Calu3 (cell line): Measurements from ENCODE around the gene PKP4. TPM values are rescaled to one million over a fixed set of nuclear protein-coding genes. Genes with fewer than 3 reads are reported as not detected.

Experiments used
- BruUV-seq: library from RNA; stranded (reverse); fragments of 400-500 nt; replicated peaks from 2 replicates; lab custom pipeline; 2021; lab: Mats Ljungman, UMichigan
- CTCF ChIA-PET: fragments of 300-600 bp; sonication (Branson Sonifier 250); formaldehyde crosslinking; loops from one replicate; lab custom pipeline; 2022; ENCODE audit warnings: antibody characterized with exemption; lab: Charles Lee
- DNase-seq: peaks from one replicate; pipeline ENCODE4 v3.0.0; 2022
- H3K27ac Mint-ChIP-seq: one replicate; pipeline ENCODE4 v1.8.0; 2022; ENCODE audit warnings: mixed read lengths; ENCODE audit not compliant: unreplicated experiment
- H3K27me3 Mint-ChIP-seq: one replicate; pipeline ENCODE4 v1.8.0; 2022; ENCODE audit warnings: mixed read lengths; ENCODE audit not compliant: unreplicated experiment
- H3K36me3 Mint-ChIP-seq: one replicate; pipeline ENCODE4 v1.8.0; 2022; ENCODE audit warnings: mild to moderate bottlenecking, moderate library complexity, mixed read lengths; ENCODE audit not compliant: insufficient read depth, unreplicated experiment
- H3K4me1 Mint-ChIP-seq: one replicate; pipeline ENCODE4 v1.8.0; 2022; ENCODE audit warnings: mild to moderate bottlenecking, low read depth, mixed read lengths; ENCODE audit not compliant: unreplicated experiment
- H3K4me3 Mint-ChIP-seq: one replicate; pipeline ENCODE4 v1.8.0; 2022; ENCODE audit warnings: mild to moderate bottlenecking, low read depth, moderate library complexity, mixed read lengths; ENCODE audit not compliant: unreplicated experiment
- H3K9me3 Mint-ChIP-seq: one replicate; pipeline ENCODE4 v1.8.0; 2022; ENCODE audit warnings: low read depth, mixed read lengths; ENCODE audit not compliant: unreplicated experiment
- intact Hi-C: fragments of 100-400 bp; cut with micrococcal nuclease; formaldehyde crosslinking; loops from one replicate; pipeline ENCODE4 v1.10.0; 2022; ENCODE audit not compliant: unreplicated experiment
- total RNA-seq: library from RNA; stranded (reverse); gene quantifications from 2 replicates; pipeline ENCODE4 v1.2.3, GENCODE V29; 2022
- TF ChIP-seq, protein P1 (sequence below): fragments of 200-600 bp; IDR thresholded peaks from one replicate; pipeline ENCODE4 v1.8.0; 2022; ENCODE audit warnings: antibody characterized with exemption; ENCODE audit not compliant: unreplicated experiment

Gene PKP4
- total RNA-seq, 1 experiment from 2014 or later = 137 TPM

DNA sequence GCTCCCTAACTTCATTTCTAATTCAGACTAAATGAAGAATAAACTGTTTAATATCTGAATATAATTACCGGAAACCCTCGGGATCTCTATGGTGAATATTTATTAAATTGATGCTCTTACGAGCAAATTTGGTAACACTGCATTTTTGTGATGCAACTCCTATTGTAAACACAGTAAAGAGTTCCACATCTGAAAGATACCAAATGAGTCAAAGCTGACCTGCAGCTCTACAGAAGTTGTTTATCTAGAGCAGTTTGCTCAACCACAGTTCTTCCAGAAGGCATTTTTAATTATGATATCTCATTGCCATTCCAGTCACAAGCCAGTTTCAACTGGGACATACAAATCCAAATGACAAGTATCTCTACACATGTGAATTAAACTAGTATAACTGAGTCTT is 129.7 kb downstream of the PKP4 start:
- intact Hi-C loops = no loop called here
- CTCF ChIA-PET = no interaction called here

DNA sequence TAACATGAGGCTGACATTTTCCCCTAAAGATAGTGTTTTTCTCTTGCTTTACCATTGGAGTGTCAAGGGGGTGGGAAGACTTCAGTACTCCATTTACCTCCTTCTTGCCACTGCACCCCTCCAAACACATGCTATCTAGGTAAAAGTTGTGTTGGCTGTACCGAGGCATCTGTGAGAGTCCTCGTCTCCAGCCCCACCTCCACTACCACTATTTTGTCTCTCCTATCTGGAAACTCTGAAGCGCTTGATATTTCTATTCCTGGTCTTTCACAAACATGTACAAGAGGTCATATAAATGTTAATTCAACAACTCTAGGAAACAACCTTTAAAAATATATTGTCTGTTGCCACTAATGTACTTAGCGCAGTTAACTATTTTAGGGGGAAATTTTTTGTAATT is 132.6 kb downstream of the PKP4 start:
- Mint-ChIP-seq H3K4me1 (peaks cover 9% of the 10 kb centered on the region), H3K4me3 (no peak overlapping the region), H3K27me3 (no peaks in the 10 kb centered on the region), H3K27ac (no peak overlapping the region), H3K36me3 (no peaks in the 10 kb centered on the region), H3K9me3 (no peaks in the 10 kb centered on the region)
- CTCF ChIA-PET = no interaction called here
- TF ChIP-seq, protein P1, sequence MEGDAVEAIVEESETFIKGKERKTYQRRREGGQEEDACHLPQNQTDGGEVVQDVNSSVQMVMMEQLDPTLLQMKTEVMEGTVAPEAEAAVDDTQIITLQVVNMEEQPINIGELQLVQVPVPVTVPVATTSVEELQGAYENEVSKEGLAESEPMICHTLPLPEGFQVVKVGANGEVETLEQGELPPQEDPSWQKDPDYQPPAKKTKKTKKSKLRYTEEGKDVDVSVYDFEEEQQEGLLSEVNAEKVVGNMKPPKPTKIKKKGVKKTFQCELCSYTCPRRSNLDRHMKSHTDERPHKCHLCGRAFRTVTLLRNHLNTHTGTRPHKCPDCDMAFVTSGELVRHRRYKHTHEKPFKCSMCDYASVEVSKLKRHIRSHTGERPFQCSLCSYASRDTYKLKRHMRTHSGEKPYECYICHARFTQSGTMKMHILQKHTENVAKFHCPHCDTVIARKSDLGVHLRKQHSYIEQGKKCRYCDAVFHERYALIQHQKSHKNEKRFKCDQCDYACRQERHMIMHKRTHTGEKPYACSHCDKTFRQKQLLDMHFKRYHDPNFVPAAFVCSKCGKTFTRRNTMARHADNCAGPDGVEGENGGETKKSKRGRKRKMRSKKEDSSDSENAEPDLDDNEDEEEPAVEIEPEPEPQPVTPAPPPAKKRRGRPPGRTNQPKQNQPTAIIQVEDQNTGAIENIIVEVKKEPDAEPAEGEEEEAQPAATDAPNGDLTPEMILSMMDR = no peak
- intact Hi-C loops = no loop called here
- BruUV-seq = no TSS peak
- no peak for DNase-seq

More for the DNA sequence above, 129.7 kb downstream of the PKP4 start:
- no peak overlapping the region for H3K4me3 Mint-ChIP-seq
- no peaks in the 10 kb centered on the region for H3K27me3 Mint-ChIP-seq
- no peaks in the 10 kb centered on the region for H3K9me3 Mint-ChIP-seq
- no TSS peak for BruUV-seq
- TF ChIP-seq, protein P1 = no peak
- peaks cover 9% of the 10 kb centered on the region for H3K4me1 Mint-ChIP-seq
- no peak for DNase-seq
- no peak overlapping the region for H3K27ac Mint-ChIP-seq
- no peaks in the 10 kb centered on the region for H3K36me3 Mint-ChIP-seq

DNA sequence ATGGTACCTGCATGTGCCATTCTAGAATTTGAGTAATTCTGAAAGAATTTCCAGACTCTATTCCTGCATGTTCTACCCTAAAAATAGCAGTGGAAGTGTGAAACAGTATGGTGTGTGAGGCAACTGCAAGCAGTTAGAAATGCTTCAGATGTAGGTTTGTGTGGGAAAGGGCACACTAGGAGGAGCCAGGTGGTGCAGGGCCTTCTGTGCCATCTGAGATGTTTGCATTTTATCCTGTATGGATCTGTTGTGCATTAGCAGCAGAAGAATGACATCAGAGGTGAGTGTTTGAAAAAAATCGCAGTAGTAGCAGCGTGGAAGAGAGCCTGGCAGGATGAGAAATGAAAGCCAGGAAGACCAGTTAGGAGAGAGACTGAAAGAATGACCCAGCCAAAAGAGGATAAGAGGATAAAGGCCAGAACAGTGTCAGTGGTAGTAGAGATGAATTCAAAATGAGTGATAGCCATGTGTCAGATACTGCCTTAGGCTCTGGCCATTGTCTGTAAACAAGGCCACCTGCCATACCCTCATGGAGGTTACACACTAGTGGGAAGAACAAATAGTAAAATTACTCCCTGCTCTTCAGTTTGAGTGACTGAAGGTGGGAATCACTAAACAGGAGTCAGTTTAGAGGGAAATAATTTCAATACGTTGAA is 142.2 kb downstream of the PKP4 start:
- DNase-seq = no peak
- no peak overlapping the region for H3K4me3 Mint-ChIP-seq
- H3K9me3 Mint-ChIP-seq = no peaks in the 10 kb centered on the region
- peaks cover 35% of the 10 kb centered on the region for H3K4me1 Mint-ChIP-seq
- intact Hi-C loops = no loop called here
- H3K27ac Mint-ChIP-seq = no peak overlapping the region
- CTCF ChIA-PET = no interaction called here
- TF ChIP-seq, protein P1 = no peak
- H3K27me3 Mint-ChIP-seq = no peaks in the 10 kb centered on the region
- BruUV-seq = no TSS peak
- H3K36me3 Mint-ChIP-seq = peaks cover 2% of the 10 kb centered on the region

DNA sequence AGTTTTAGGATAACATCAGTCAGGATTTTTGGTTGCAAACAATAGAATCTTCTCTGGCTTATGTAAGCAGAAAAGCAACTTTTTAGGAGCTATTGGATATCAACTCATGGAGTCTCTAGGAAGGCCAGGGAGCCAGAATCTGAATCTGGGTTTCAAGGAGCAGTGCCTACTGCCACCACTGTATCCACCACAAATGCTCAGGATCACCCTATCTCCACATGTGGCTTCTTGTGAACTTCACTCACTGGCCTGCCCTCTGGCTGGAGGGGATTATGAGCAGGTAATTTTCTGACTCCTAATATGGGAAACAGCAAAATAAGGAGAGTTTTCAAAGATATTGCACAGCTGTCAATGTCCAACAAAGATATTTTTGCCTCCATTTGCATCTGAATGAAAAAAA is 142.9 kb downstream of the PKP4 start:
- Mint-ChIP-seq H3K4me1 (peaks cover 35% of the 10 kb centered on the region), H3K4me3 (no peak overlapping the region), H3K36me3 (peaks cover 8% of the 10 kb centered on the region), H3K27ac (no peak overlapping the region), H3K27me3 (no peaks in the 10 kb centered on the region), H3K9me3 (no peaks in the 10 kb centered on the region)
- TF ChIP-seq, protein P1 = no peak
- no peak for DNase-seq
- CTCF ChIA-PET = no interaction called here
- BruUV-seq = no TSS peak
- intact Hi-C loops = no loop called here
